CD4-positive, alpha-beta T cell treated with Interleukin-21 for 1 hour (primary cell): Measurements from ENCODE around the gene CCDC9.
A peak's percentile ranks its signal among the peaks of the same experiment; 100 is the strongest.

ENCODE experiments used
- DNase-seq: peaks from one replicate; pipeline ENCODE4 v3.0.0-alpha.2; 2020

CCDC9 gene

DNA sequence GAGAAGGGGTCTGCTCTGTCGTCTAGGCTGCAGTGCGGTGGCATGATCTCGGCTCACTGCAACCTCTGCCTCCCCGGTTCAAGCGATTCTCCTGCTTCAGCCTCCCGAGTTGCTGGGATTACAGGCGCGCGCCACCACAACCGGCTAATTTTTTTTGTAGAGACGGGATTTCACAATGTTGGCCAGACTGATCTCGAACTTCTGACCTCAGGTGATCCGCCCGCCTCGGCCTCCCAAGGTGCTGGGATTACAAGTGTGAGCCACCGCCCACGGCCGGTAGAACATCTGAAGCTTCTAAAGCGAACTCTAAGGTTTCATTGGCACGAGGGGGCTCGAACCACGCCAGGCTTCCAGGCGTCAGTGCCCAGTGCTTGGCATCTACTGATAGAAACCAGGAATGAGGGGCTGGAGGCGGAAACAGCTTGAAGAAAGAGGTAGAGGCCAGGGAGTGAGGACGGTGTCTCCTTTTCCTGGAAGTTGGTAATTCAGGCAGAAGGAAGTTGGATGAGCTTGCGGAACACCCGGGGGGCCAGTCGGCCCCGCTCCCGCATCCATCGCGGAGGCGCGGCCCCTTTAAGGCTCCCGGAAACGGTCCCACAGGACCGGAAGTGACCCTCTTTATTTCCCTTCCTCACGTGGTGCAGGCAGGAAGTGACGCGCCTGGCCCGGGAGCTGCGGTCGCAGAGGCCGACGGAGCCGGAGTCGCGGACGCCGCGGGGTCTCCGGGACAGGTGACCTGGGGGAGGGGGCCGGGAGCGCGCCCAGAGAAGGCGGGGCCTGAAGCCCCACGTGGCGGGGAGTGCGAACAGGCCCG is at the start of gene CCDC9:
TSS of gene CCDC9 (plus strand) at position 647 of the 814 bp plus-strand sequence. CDS start 1,876 bp downstream, outside the sequence.
- DNase-seq = peak; percentile 95

DNA sequence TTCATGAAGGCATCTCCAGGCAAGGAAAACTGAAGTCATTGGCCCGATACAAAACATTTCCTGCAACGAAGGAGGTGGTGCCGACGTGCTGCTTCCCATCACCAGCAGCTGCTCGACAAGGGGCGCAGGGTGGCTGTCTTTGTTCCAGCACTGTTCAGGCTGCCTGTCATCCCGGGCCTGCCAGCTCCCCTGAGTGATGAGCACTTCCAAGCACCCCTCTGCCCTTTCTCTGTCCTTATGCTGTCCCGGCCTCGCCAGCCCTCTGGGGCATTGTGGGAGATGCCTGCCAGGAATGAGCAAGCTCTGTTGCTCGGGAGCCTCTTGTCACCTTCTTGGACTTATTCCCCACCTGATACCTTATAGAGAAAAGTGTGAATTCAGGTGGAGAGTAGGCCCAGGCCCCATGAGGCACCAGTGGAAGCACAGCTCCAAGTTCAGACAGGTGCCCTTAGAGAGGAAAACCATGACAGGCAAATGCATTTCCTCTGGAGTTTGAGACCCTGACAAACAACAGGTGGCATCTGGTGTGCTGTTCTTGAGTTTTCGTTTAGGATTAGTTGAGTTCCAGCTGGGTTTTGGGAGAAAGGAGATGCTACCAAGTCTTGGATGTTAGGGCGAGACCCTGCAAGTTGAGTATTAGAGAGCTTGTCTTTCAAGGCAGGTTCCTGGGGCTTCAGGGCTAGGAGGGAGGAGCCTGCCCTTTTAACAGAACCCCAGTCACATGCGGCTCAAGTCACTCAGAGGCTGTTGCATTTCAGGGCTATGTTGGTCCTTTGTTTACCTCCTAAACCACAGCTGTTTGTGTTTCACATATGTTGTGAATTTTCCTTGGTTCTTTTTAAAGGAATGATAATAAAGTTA is 46.8 kb upstream of the CCDC9 start:
- no peak for DNase-seq

DNA sequence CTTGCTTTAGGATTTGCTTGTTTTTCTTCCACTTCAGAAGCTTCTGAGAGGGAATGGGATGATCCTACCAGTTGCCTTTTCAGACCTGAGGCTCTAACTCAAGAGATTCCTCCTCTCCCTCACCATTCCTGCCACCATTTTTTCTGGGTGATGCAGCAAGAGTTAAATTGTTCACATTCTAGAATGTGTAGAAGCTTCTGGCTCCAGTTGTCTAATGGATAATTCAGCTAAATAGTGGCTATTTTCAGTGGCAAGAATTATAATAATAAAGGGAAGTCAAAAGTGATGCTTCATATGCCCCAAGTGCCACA is 46.2 kb upstream of the CCDC9 start:
- DNase-seq = no peak

DNA sequence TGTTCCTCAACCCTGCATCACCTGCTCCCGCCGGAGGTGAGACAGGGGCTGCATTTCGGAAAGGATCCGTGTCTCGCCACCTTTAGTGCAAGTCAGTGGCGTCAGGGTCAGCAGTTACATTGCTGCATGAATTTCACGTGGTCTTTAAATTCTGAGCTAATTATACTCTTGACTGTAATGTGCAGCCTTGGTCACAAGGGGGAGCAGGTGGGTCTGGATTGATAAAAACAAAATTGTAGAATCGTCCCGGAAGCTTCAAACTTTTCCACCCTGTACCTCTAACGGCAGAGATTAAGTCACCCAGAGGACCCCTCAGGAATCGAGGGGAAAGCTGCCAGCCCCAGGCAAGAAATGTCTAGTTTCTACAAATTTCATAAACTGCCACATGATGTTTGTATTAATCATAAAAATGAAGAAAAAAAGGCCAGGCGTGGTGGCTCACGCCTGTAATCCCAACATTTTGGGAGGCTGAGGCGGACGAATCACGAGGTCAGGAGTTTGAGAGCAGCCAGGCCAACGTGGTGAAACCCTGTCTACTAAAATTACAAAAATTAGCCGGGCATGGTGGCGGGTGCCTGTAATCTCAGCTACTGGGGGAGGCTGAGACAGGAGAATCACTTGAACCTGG is 45.5 kb upstream of the CCDC9 start:
- peak; percentile 85 for DNase-seq

- DNase-seq = no peak
Observed at GRCh38 chr19:47215581-47215980, 40.7 kb upstream of the CCDC9 start.

- no peak for DNase-seq
Observed at GRCh38 chr19:47221080-47221841, 35.1 kb upstream of the CCDC9 start.

- no peak for DNase-seq
Observed at GRCh38 chr19:47221890-47222289, 34.4 kb upstream of the CCDC9 start.

GRCh38 chr19:47225746-47226425 is 30.4 kb upstream of the CCDC9 start:
- peak; percentile 92 for DNase-seq

DNA sequence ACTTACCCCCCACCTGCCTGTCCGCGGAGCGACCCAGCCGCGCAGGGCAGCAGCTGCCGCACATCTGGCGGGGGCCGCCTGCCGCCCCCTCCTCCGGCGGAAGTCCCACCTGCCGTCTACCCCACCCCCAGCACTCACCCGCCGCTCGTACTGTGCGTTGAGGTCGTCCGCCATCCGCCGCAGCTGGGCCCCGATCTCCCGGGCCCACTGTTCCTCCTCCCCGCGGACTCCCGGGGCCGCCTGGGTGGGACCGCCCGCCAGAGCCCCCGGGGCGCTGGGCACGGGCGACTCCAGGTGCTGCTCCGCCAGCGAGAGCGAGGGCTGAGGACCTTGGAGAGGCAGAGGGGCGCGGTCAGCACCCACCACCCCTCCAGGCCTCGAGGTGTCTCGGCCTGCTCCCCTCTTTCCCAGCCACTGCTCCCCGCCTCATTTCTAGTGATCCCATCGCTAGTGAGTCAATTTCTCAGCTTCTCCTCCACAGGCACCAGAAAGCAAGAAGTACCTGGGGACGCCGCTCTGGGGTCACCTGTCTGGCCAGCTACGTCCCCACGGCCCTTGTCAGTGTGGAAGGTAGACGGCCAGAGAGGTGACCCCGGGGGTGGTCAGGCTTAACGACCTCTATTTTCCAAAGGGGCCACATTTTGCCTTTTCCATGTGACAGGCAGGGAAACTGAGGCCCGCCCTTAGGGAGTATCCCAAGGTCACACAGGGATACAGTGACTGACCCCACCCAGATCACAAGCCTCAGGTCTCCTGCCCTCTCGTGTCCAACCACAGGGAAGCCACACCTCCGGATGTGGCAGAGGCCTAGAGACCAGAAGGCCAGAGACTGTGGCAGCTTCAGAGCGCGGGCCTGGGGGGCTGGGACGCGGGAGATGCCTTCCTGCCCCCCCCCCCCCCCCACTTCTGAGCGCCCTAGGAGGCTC is 29.6 kb upstream of the CCDC9 start:
- DNase-seq = peak; percentile 82

DNA sequence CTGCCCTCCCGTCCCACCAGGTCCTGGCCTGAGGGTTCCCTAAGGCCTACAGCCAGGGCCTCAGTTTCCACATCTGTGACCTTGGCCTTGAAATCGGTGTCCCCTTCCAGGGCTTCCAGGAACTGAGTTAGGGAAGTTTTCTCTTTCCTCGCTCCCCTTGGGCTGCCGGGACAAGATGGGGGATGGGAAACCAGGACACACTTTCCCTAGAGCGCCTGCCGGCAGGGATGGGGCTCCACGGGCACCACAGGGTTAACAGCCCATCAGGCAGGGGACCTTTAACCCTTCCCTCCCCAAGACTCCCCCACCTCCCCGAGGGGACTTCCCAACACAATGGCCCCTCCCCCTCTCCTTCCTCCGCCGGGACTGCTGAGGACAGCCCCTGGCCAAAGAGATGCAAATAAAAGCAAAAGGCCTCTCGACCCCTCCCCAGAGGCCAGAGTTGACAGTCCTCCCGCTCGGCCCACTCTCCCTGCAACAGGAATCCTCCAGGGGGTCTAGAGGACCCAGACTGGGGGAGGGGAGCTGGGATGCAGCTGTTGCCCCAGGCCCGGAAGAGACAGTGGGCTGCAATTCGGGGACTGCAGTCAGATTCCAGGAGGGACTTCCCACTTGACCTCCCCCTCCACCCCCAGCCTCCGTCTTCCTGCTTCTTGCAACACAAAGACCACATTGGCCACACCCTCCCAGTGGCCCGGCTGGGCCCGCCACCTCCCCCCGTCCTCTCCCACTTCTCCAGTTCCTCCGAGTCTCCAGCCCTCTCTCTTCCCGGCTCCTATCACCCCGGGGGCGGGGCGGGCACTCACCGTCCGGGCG is 28.8 kb upstream of the CCDC9 start:
- DNase-seq = peak; percentile 73

DNA sequence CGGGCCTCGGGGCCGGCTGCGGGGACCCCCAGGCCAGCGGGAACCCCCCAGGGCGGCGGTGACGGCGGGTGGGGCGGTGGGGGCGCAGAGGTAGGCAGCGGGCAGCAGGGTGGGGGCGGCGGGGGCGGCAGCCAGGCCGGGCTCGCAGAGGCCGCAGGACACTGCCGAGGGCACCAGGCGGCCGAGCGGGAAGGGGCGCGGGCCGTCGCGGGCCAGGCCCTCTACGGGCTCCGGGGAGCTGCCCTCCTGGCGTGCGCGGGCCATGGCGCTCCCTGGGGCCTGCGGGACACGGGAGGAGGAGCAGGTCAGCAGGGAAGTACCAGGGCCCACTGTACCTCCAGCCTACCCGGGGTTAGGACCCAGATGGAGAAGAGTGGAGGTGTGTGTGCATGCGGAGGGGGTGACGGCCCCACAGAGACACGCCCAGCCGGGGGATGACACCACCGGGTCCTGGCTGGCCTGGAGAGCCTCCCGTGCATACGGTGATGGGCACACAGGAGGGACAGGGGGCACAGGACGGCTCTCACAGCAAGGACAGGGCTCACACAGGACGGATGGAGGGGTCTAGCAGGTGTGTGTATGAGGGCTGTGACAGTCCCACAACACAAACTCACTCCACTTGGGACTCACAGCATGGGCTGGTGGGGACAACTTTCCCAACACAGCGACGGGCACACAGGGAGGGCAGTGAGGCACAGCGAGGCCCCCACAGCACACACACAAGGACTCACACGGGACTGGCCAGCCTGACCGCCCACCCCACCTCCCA is 28.0 kb upstream of the CCDC9 start:
- DNase-seq = peak; percentile 57

- peak; percentile 68 for DNase-seq
Observed at GRCh38 chr19:47228937-47229675, 27.2 kb upstream of the CCDC9 start.

- no peak for DNase-seq
Observed at GRCh38 chr19:47229676-47230053, 26.7 kb upstream of the CCDC9 start.

DNA sequence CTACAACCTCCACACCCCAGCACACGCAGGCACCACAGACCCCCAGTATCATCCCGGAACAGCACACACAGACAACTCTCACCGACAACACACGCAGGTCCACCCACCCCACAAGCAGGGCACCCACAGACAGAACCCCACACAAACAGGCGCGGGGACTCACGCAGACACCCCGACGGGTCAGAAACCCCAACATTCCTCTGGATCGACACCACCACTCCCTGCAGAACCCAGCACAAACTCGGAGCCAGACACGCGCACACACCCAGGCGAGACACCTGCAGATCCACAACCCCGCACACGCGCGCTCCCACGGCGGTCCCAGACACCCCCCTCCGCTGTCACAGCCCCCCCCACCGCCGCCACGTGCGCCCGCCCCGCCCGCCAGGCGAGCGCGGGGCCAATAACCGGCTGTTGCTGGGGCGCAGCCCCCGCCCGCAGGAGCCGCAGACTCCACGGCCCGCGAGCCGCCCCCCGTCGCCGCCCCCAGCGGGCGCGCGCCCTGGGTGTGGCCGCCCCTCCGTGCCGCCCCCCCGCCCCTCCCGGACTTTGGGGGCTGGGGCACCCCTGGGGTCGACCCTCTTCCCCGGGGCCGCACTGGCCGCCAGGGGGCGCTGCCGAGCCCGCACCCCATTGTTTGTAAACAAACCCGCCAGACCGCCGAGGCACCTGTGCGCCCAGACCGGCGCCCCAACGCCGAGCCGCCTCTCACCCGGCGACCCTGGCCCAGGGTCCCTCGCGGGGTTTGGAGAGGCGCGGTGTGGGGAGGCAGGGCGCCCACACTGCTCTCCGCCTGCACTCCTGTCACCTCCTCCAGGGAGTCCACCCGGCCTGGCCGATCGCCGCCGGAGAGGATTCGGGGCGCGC is 26.0 kb upstream of the CCDC9 start:
- DNase-seq = peak; percentile 89

DNA sequence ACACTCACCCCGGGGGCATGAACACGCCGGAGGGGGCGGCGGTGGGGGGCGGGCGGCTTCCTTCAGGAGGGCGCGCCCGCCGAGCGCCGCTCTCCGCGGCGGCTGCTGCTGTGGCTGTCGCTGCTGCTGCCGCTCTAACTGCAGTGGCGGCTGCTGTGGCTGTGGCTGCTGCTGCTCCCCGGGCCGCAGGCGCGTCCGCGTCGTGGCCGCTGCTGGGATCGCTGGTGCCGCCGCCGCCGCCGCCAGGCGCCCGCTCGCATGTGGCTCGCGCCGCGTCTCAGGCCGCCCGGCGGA is 25.5 kb upstream of the CCDC9 start, which contains the start of gene BBC3:
TSS of gene BBC3 (minus strand) at position 279 of the 294 bp plus-strand sequence. CDS start 2,768 bp downstream, outside the sequence.
- DNase-seq = no peak

GRCh38 chr19:47231215-47232054 is 24.9 kb upstream of the CCDC9 start:
- DNase-seq = peak; percentile 95
